ENCODE measurements around the gene CHST8.

- TF ChIP-seq CTCF (IDR thresholded peaks at IDR 0.05; ENCODE audit: insufficient read depth, low read length, poor library complexity, severe bottlenecking) (no peak), EZH2phosphoT487 (conservative IDR thresholded peaks at IDR 0.05; ENCODE audit: low read length) (no peak)
These were observed 704 bp downstream of the CHST8 start for GRCh38 chr19:33622505-33622808.
